ENCODE measurements around the gene ELN. TPM values are rescaled to one million over a fixed set of nuclear protein-coding genes. Genes with fewer than 3 reads are reported as not detected.

Gene ELN
- total RNA-seq, 1 experiment from 2014 or later = 0.26 TPM

DNA sequence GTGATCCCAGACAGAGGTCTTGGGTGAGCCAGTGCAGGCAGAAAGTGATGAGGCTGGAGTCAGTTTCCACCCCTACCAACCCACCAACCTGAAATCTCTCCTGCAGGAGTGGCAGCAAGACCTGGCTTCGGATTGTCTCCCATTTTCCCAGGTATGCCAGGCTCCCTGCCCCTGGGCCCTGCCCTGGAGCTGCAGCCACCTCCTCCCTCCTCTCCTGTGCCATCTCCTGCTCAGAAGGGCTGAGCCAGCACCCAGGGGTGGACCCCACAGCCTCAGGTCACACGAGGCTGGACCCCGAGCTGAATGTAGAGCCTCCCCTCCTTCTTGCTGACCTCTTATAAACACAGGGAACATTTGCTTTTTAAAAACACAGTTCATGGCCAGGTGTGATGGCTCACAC, 38.7 kb downstream of the ELN start:
- no peaks in the 10 kb centered on the region for H3K27me3 ChIP-seq (ENCODE audit: control insufficient read depth, insufficient read depth, low read length)
- no TSS peak for BruUV-seq (replicated peaks)
- POLR2A ChIA-PET = no interaction called here
- DNase-seq (ENCODE audit: low read depth, low spot score) (no peak), ATAC-seq (no peak)
- H3K36me3 ChIP-seq (ENCODE audit: control insufficient read depth, insufficient read depth, low read length) = no peaks in the 10 kb centered on the region
- intact Hi-C loops (cut with micrococcal nuclease; ENCODE audit: unreplicated experiment) (loop anchor here (10.0 kb wide), 1 partner anchor 138 kb away; no protein-coding TSS in a partner anchor), in situ Hi-C loops (cut with HindIII; ENCODE audit: low pct_unique_long_range_greater_than_20kb, low sequenced_read_pairs) (no loop called here)
- no peak overlapping the region for H3K4me3 ChIP-seq (ENCODE audit: low read depth in 2 of 2, low read length in 2 of 2)
- TF ChIP-seq SIN3A (IDR thresholded peaks at IDR 0.05; ENCODE audit: borderline replicate concordance, insufficient read depth, low read depth, low read length) = no peak
- no peak for TF ChIP-seq TCF7L2 (IDR thresholded peaks at IDR 0.05; ENCODE audit: low read depth, low read length)
- TF ChIP-seq, protein P1, sequence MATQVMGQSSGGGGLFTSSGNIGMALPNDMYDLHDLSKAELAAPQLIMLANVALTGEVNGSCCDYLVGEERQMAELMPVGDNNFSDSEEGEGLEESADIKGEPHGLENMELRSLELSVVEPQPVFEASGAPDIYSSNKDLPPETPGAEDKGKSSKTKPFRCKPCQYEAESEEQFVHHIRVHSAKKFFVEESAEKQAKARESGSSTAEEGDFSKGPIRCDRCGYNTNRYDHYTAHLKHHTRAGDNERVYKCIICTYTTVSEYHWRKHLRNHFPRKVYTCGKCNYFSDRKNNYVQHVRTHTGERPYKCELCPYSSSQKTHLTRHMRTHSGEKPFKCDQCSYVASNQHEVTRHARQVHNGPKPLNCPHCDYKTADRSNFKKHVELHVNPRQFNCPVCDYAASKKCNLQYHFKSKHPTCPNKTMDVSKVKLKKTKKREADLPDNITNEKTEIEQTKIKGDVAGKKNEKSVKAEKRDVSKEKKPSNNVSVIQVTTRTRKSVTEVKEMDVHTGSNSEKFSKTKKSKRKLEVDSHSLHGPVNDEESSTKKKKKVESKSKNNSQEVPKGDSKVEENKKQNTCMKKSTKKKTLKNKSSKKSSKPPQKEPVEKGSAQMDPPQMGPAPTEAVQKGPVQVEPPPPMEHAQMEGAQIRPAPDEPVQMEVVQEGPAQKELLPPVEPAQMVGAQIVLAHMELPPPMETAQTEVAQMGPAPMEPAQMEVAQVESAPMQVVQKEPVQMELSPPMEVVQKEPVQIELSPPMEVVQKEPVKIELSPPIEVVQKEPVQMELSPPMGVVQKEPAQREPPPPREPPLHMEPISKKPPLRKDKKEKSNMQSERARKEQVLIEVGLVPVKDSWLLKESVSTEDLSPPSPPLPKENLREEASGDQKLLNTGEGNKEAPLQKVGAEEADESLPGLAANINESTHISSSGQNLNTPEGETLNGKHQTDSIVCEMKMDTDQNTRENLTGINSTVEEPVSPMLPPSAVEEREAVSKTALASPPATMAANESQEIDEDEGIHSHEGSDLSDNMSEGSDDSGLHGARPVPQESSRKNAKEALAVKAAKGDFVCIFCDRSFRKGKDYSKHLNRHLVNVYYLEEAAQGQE (IDR thresholded peaks at IDR 0.05; ENCODE audit: insufficient read depth in 1 of 2, low read depth in 2 of 2, low read length in 1 of 2) = no peak
- TF ChIP-seq POLR2AphosphoS5 (IDR thresholded peaks at IDR 0.05; ENCODE audit: low read depth, low read length) = no peak
- TF ChIP-seq, protein P2, sequence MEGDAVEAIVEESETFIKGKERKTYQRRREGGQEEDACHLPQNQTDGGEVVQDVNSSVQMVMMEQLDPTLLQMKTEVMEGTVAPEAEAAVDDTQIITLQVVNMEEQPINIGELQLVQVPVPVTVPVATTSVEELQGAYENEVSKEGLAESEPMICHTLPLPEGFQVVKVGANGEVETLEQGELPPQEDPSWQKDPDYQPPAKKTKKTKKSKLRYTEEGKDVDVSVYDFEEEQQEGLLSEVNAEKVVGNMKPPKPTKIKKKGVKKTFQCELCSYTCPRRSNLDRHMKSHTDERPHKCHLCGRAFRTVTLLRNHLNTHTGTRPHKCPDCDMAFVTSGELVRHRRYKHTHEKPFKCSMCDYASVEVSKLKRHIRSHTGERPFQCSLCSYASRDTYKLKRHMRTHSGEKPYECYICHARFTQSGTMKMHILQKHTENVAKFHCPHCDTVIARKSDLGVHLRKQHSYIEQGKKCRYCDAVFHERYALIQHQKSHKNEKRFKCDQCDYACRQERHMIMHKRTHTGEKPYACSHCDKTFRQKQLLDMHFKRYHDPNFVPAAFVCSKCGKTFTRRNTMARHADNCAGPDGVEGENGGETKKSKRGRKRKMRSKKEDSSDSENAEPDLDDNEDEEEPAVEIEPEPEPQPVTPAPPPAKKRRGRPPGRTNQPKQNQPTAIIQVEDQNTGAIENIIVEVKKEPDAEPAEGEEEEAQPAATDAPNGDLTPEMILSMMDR (IDR thresholded peaks at IDR 0.05) = no peak
- no peak overlapping the region for H3K27ac ChIP-seq (ENCODE audit: low read length)
- CTCF ChIA-PET = interaction anchor here (0.6 to 1.6 kb wide), 2 partner anchors 140 to 480 kb away, joined by 6 read pairs; no protein-coding TSS in a partner anchor
- H3K9me3 ChIP-seq (ENCODE audit: control insufficient read depth, insufficient read depth, low read depth, low read length) = no peaks in the 10 kb centered on the region
- peaks cover 3% of the 10 kb centered on the region; the same call in 1 of the 2 replicates for H3K4me1 ChIP-seq (ENCODE audit: control insufficient read depth, insufficient read depth, low read length)

DNA sequence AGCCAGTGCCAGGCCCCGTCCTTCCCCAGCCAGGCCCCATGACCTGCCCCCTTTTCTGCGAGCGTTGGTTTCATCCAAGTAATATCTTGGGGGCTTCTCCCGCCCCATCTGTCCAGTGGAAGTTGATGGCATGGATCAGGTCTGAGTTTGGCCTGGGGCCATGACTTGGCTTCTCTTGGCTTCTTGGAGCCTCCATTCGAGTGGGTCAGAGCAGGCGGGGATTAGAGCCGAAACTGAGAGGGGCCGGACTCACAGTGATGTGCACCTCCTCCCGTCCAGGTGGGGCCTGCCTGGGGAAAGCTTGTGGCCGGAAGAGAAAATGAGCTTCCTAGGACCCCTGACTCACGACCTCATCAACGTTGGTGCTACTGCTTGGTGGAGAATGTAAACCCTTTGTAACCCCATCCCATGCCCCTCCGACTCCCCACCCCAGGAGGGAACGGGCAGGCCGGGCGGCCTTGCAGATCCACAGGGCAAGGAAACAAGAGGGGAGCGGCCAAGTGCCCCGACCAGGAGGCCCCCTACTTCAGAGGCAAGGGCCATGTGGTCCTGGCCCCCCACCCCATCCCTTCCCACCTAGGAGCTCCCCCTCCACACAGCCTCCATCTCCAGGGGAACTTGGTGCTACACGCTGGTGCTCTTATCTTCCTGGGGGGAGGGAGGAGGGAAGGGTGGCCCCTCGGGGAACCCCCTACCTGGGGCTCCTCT, 40.6 kb downstream of the ELN start:
- intact Hi-C loops (cut with micrococcal nuclease; ENCODE audit: unreplicated experiment) (loop anchor here (10.0 kb wide), 1 partner anchor 136 kb away; no protein-coding TSS in a partner anchor), in situ Hi-C loops (cut with HindIII; ENCODE audit: low pct_unique_long_range_greater_than_20kb, low sequenced_read_pairs) (no loop called here)
- H3K36me3 ChIP-seq (ENCODE audit: control insufficient read depth, insufficient read depth, low read length) = no peaks in the 10 kb centered on the region
- H3K27ac ChIP-seq (ENCODE audit: low read length) = no peak overlapping the region
- H3K4me3 ChIP-seq (ENCODE audit: low read depth in 2 of 2, low read length in 2 of 2) = no peak overlapping the region
- H3K9me3 ChIP-seq (ENCODE audit: control insufficient read depth, insufficient read depth, low read depth, low read length) = no peaks in the 10 kb centered on the region
- ChIA-PET CTCF (interaction anchor here (0.5 to 0.6 kb wide), 5 partner anchors 49 to 228 kb away, joined by 3 to 15 read pairs (median 4); no protein-coding TSS in a partner anchor), POLR2A (interaction anchor here (0.6 kb wide), 1 partner anchor 115 kb away, joined by 6 read pairs; no protein-coding TSS in a partner anchor)
- no TSS peak for BruUV-seq (replicated peaks)
- no peaks in the 10 kb centered on the region for H3K27me3 ChIP-seq (ENCODE audit: control insufficient read depth, insufficient read depth, low read length)
- H3K4me1 ChIP-seq (ENCODE audit: control insufficient read depth, insufficient read depth, low read length) = no peaks in the 10 kb centered on the region
- no peak for ATAC-seq
- TF ChIP-seq SIN3A (IDR thresholded peaks at IDR 0.05; ENCODE audit: borderline replicate concordance, insufficient read depth, low read depth, low read length) = no peak
- TF ChIP-seq TCF7L2 (IDR thresholded peaks at IDR 0.05; ENCODE audit: low read depth, low read length) = no peak
- no peak for TF ChIP-seq POLR2AphosphoS5 (IDR thresholded peaks at IDR 0.05; ENCODE audit: low read depth, low read length)
- TF ChIP-seq, protein P1 (IDR thresholded peaks at IDR 0.05; ENCODE audit: insufficient read depth in 1 of 2, low read depth in 2 of 2, low read length in 1 of 2) = no peak
- TF ChIP-seq, protein P2 (IDR thresholded peaks at IDR 0.05) = no peak
- DNase-seq (ENCODE audit: low read depth, low spot score) = no peak
